Gastroesophageal sphincter (tissue), 3 donors: ENCODE results near the gene ESYT3.

Source experiments
- EP300 ChIP-seq: sonication (generic); formaldehyde crosslinking; IDR thresholded peaks from one replicate; pipeline ENCODE4 v1.6.1; 2017; ENCODE audit warnings: antibody characterized with exemption, mild to moderate bottlenecking
- POLR2A ChIP-seq, 2 donors: fragments of 450-650 bp; IDR thresholded peaks; one replicate each; pipeline ENCODE4 v1.6.1; 2017; ENCODE audit warnings: antibody characterized with exemption in 2 of 2, mild to moderate bottlenecking in 2 of 2, moderate library complexity in 1 of 2
- TF ChIP-seq, protein P1 (sequence below), 4 experiments: fragments of 200-600 bp in 2 of 4; fragments of 450-650 bp in 2 of 4; sonication (generic) in 1 of 4; IDR thresholded peaks; one replicate each; pipeline ENCODE4 v1.5.1; 2017 to 2019; ENCODE audit warnings: antibody characterized with exemption in 4 of 4, mild to moderate bottlenecking in 2 of 4, moderate library complexity in 2 of 4

- TF ChIP-seq, protein P1, sequence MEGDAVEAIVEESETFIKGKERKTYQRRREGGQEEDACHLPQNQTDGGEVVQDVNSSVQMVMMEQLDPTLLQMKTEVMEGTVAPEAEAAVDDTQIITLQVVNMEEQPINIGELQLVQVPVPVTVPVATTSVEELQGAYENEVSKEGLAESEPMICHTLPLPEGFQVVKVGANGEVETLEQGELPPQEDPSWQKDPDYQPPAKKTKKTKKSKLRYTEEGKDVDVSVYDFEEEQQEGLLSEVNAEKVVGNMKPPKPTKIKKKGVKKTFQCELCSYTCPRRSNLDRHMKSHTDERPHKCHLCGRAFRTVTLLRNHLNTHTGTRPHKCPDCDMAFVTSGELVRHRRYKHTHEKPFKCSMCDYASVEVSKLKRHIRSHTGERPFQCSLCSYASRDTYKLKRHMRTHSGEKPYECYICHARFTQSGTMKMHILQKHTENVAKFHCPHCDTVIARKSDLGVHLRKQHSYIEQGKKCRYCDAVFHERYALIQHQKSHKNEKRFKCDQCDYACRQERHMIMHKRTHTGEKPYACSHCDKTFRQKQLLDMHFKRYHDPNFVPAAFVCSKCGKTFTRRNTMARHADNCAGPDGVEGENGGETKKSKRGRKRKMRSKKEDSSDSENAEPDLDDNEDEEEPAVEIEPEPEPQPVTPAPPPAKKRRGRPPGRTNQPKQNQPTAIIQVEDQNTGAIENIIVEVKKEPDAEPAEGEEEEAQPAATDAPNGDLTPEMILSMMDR (IDR thresholded peaks at IDR 0.05) = no peak
- TF ChIP-seq POLR2A (IDR thresholded peaks at IDR 0.05) (no peak), EP300 (no peak)
These were observed 39.7 kb upstream of the ESYT3 start for GRCh38 chr3:138394686-138395085.
